Fibroblast of mammary gland (primary cell): Measurements from ENCODE around the gene FBXO22.
A peak's percentile ranks its signal among the peaks of the same experiment; 100 is the strongest.

ENCODE experiments used
- DNase-seq: peaks from one replicate; pipeline ENCODE4 v3.0.0-alpha.2; 2010; ENCODE audit warnings: low read depth
- H3K4me3 ChIP-seq: 2 replicates; pipeline ENCODE4 v1.5.1; 2011; ENCODE audit warnings: low read depth, mild to moderate bottlenecking, low read length, moderate library complexity; ENCODE audit not compliant: control insufficient read depth
- CTCF ChIP-seq: conservative IDR thresholded peaks from 2 replicates; pipeline ENCODE4 v1.5.1; 2011; ENCODE audit warnings: low read depth, low read length, inconsistent platforms; ENCODE audit not compliant: control insufficient read depth, insufficient read depth

FBXO22 gene

DNA sequence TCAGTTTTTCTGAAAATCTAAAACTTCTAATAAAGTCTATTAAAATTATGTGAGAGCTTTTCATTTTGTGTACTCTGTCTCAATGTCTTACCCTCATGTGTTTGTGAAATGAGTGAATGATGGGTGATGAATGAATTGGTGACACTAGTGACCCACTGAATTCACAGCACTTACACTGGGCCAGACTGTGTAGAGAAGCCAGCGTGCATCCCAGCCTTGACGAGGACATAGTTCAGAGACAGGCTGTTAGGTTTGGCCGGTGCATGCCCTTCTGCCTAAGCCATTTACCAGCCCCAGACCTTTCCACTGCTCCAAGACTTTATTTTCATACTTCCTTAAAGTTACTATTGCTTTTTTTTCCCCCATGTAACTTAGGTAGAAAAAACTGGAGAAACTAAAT, 38.8 kb downstream of the FBXO22 start:
- no peak overlapping the region for H3K4me3 ChIP-seq
- DNase-seq, result no peak
- TF ChIP-seq CTCF, result no peak

DNA sequence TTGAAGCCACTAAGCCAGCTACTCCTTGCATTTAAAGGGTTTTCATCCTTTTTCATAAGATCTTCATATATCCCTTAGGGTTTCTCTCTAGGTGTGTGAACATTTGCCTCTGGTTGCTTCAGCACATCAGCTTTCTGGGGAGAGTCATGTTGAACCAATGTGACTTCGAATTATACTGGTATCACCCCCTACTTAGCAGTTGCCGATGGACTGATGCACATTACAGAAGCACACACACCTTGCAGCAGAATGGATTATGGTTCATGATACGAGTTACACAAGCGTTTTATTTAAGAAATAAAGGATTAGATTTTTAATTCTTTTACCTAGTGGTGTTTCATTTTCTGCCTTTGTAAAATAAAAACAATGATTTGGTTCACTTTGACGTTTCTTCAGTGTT, 39.6 kb downstream of the FBXO22 start:
- no peak for DNase-seq
- TF ChIP-seq CTCF, result no peak

GRCh38 chr15:75943713-75944215, 40.1 kb downstream of the FBXO22 start:
- DNase-seq, result peak; percentile 12
- no peak overlapping the region for H3K4me3 ChIP-seq
- TF ChIP-seq CTCF, result no peak

More for the DNA sequence above, 39.6 kb downstream of the FBXO22 start:
- no peak overlapping the region for H3K4me3 ChIP-seq

DNA sequence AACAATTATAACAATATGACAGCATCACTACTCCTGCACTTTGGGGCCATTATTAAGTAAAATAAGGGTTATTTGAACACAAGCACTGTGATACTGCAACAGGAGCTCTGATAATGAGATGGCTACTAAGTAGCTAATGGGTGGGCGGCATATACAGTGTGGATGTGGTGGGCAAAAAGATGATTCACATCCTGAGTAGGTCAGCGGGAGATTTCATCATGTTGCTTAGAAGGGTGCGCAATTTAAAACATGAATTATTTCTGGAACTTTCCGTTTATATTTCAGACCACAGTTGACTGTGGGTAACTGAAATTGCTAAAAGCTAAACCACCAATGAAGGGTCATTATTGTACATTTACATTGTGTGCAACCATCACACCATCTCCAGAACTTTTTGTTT, 42.3 kb downstream of the FBXO22 start:
- H3K4me3 ChIP-seq, result no peak overlapping the region
- TF ChIP-seq CTCF, result no peak
- DNase-seq, result peak; percentile 80

DNA sequence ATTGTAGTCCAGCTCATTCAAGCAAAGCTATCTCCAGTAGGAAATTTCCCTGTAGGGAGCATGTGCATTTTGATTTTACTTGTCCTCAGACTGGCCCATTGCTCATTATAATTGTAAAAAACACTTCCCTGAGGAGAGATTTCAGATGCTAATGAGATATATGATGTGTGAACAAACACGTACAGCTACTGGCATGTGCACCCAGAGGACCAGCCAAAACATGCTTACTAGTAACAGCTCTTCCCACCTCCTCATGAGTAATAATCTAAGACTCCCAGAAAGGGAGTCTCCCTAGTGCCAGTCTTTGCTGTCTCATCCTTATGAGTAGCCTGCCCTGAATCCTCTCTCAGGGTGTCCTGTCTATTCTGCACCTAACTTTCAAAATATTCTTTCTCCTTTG, 43.4 kb downstream of the FBXO22 start:
- peak; percentile 92 for DNase-seq
- TF ChIP-seq CTCF, result no peak
- H3K4me3 ChIP-seq, result no peak overlapping the region

DNA sequence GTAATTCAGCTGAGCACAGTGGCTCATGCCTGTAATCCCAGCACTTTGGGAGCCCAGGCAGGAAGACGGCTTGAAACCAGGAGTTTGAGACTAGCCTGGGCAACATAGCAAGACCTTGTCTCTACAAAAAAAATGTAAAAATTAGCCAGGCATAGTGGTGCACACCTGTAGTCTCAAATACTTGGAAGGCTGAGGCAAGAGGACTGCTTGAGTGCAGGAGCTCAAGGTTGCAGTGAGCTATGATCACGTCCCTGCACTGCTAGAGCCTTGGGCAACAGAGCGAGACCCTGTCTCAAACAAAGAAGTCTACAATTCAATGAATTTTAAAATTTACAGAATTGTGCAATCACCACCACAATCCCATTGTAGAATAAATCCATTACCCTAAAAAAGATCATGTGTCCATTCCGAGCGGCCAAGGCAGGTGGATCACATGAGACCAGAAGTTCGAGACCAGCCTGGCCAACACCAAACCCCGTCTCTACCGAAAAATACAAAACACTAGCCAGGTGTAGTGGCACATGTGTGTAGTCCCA, 45.2 kb downstream of the FBXO22 start:
- no peak for DNase-seq
- TF ChIP-seq CTCF, result no peak
- no peak overlapping the region for H3K4me3 ChIP-seq

DNA sequence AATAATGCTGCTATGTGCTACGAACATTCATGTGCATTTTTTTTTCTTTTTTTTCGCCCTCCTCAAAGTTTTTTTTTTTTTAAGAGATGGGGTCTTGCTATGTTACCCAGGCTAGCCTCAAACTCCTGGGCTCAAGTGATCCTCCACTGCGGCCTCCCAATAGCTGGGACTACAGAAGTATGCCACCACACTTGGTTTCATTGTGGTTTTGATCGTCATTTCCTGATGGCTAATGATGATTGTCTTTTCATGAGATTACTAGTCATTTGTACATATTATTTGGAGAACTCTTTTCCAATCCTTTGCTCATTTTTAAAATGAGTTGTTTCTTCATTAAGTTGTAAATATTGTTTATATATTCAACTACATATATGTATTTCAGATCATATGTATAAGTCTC, 48.8 kb downstream of the FBXO22 start:
- TF ChIP-seq CTCF, result no peak
- no peak overlapping the region for H3K4me3 ChIP-seq
- no peak for DNase-seq
